CD14-positive monocyte (primary cell): ENCODE data around the gene REEP3. TPM values are rescaled to one million over a fixed set of nuclear protein-coding genes. Genes with fewer than 3 reads are reported as not detected.

Experiments used
- DNase-seq, 3 donors: peaks; one replicate each; pipeline ENCODE4 v3.0.0-alpha.2; 2011 to 2022
- H2AFZ ChIP-seq: 2 replicates; pipeline ENCODE4 v1.6.0; 2012; ENCODE audit warnings: mild to moderate bottlenecking, low read depth, low read length, inconsistent platforms; ENCODE audit not compliant: insufficient read depth, poor library complexity, severe bottlenecking
- H3K27ac ChIP-seq, 2 donors: 1 replicate in 1 of 2; 2 replicates in 1 of 2; pipeline ENCODE4 v1.5.1; 2012 to 2013; ENCODE audit warnings: low read length in 2 of 2, control low read depth in 1 of 2, inconsistent platforms in 1 of 2, low read depth in 1 of 2, mild to moderate bottlenecking in 1 of 2
- H3K27me3 ChIP-seq, 2 donors: one replicate each; pipeline versions ENCODE4 v1.6.0 to v1.6.1; 2011 to 2013; ENCODE audit warnings: low read length in 2 of 2; ENCODE audit not compliant: control insufficient read depth in 2 of 2, insufficient read depth in 2 of 2
- H3K36me3 ChIP-seq, 2 donors: replicated peaks in 1 of 2; 1 replicate in 1 of 2; 2 replicates in 1 of 2; pipeline versions ENCODE4 v1.5.1 to v1.6.1; 2012 to 2013; ENCODE audit warnings: low read length in 2 of 2, control low read depth in 1 of 2, inconsistent platforms in 1 of 2, mild to moderate bottlenecking in 1 of 2; ENCODE audit not compliant: insufficient read depth in 2 of 2, control insufficient read depth in 1 of 2
- H3K4me1 ChIP-seq, 2 donors: 1 replicate in 1 of 2; 2 replicates in 1 of 2; pipeline versions ENCODE4 v1.5.1 to v1.6.1; 2012 to 2013; ENCODE audit warnings: low read length in 2 of 2, control low read depth in 1 of 2, inconsistent platforms in 1 of 2, mild to moderate bottlenecking in 1 of 2, moderate library complexity in 1 of 2; ENCODE audit not compliant: insufficient read depth in 2 of 2, control insufficient read depth in 1 of 2
- H3K4me2 ChIP-seq: replicated peaks from 2 replicates; pipeline ENCODE3; 2012; ENCODE audit warnings: low read length, moderate library complexity, mild to moderate bottlenecking; ENCODE audit not compliant: poor library complexity, severe bottlenecking; ENCODE audit errors: extremely low read depth
- H3K4me3 ChIP-seq, 3 experiments: fragments of 200-600 bp in 1 of 3; sonication (generic) in 1 of 3; replicated peaks in 1 of 3; 1 replicate in 2 of 3; 2 replicates in 1 of 3; pipeline ENCODE4 v1.5.1; 2011 to 2013; ENCODE audit warnings: low read length in 3 of 3, mild to moderate bottlenecking in 3 of 3, control low read depth in 2 of 3, low read depth in 2 of 3, inconsistent platforms in 1 of 3, moderate library complexity in 1 of 3
- H3K79me2 ChIP-seq: 2 replicates; pipeline ENCODE4 v1.6.0; 2012; ENCODE audit warnings: mild to moderate bottlenecking, control low read depth, inconsistent platforms, low read length, moderate library complexity; ENCODE audit not compliant: insufficient read depth
- H3K9ac ChIP-seq: 2 replicates; pipeline ENCODE4 v1.6.0; 2017; ENCODE audit warnings: low read length, mild to moderate bottlenecking; ENCODE audit not compliant: insufficient read depth, poor library complexity, severe bottlenecking
- H3K9me3 ChIP-seq, 2 donors: replicated peaks in 1 of 2; 1 replicate in 1 of 2; 2 replicates in 1 of 2; pipeline versions ENCODE4 v1.5.1 to v1.6.1; 2012 to 2013; ENCODE audit warnings: low read length in 2 of 2, control low read depth in 1 of 2; ENCODE audit not compliant: control insufficient read depth in 1 of 2, insufficient read depth in 1 of 2
- H4K20me1 ChIP-seq: 2 replicates; pipeline ENCODE4 v1.6.0; 2012; ENCODE audit warnings: mild to moderate bottlenecking, low read length, control low read depth, moderate library complexity; ENCODE audit not compliant: insufficient read depth
- H3K27ac Mint-ChIP-seq, 7 donors: one replicate each; pipeline ENCODE4 v1.8.0; 2020; ENCODE audit warnings: mild to moderate bottlenecking in 7 of 7, mixed read lengths in 7 of 7, moderate library complexity in 6 of 7, inconsistent platforms in 2 of 7
- H3K27me3 Mint-ChIP-seq, 3 donors: one replicate each; pipeline ENCODE4 v1.8.0; 2021 to 2022; ENCODE audit warnings: low read depth in 3 of 3, mild to moderate bottlenecking in 3 of 3, mixed read lengths in 3 of 3, moderate library complexity in 3 of 3, inconsistent platforms in 1 of 3
- H3K36me3 Mint-ChIP-seq, 2 donors: one replicate each; pipeline ENCODE4 v1.8.0; 2020; ENCODE audit warnings: mixed read lengths in 2 of 2, inconsistent platforms in 1 of 2, mild to moderate bottlenecking in 1 of 2
- H3K4me1 Mint-ChIP-seq: one replicate; pipeline ENCODE4 v1.8.0; 2020; ENCODE audit warnings: mild to moderate bottlenecking, mixed read lengths
- H3K4me3 Mint-ChIP-seq, 2 donors: one replicate each; pipeline ENCODE4 v1.8.0; 2020; ENCODE audit warnings: mild to moderate bottlenecking in 2 of 2, mixed read lengths in 2 of 2, moderate library complexity in 1 of 2
- H3K9me3 Mint-ChIP-seq, 7 donors: one replicate each; pipeline ENCODE4 v1.8.0; 2020 to 2022; ENCODE audit warnings: mixed read lengths in 7 of 7, mild to moderate bottlenecking in 6 of 7, moderate library complexity in 6 of 7, inconsistent platforms in 2 of 7
- WGBS: methylation state at CpG from one replicate; pipeline ENCODE4 v1.1.5; 2013; ENCODE audit warnings: missing lambda C conversion rate; ENCODE audit not compliant: insufficient coverage; 5-methylcytosine and 5-hydroxymethylcytosine counted together
- intact Hi-C, 2 donors: fragments of 100-400 bp; cut with micrococcal nuclease; formaldehyde crosslinking; loops; one replicate each; pipeline versions ENCODE4 v1.15.0 to v1.15.1; 2023
- polyA plus RNA-seq, 3 donors: library from polyadenylated mRNA; depleted of rRNA in 1 of 3; unstranded in 2 of 3; stranded (reverse) in 1 of 3; fragments of 300-500 nt in 2 of 3; fragments of >200 nt in 1 of 3; fragmentation: Illumina TruSeq in 2 of 3; gene quantifications; 1 replicate in 2 of 3; 2 replicates in 1 of 3; pipeline ENCODE4 v1.2.3, GENCODE V29; 2012 to 2021
- TF ChIP-seq, protein P1 (sequence below): fragments of 200-600 bp; IDR thresholded peaks from one replicate; pipeline ENCODE4 v1.8.0; 2022; ENCODE audit warnings: antibody characterized with exemption, mild to moderate bottlenecking

REEP3 gene
- polyA plus RNA-seq, 3 donors = 9.1 to 17.7 (median 17.7) TPM

DNA sequence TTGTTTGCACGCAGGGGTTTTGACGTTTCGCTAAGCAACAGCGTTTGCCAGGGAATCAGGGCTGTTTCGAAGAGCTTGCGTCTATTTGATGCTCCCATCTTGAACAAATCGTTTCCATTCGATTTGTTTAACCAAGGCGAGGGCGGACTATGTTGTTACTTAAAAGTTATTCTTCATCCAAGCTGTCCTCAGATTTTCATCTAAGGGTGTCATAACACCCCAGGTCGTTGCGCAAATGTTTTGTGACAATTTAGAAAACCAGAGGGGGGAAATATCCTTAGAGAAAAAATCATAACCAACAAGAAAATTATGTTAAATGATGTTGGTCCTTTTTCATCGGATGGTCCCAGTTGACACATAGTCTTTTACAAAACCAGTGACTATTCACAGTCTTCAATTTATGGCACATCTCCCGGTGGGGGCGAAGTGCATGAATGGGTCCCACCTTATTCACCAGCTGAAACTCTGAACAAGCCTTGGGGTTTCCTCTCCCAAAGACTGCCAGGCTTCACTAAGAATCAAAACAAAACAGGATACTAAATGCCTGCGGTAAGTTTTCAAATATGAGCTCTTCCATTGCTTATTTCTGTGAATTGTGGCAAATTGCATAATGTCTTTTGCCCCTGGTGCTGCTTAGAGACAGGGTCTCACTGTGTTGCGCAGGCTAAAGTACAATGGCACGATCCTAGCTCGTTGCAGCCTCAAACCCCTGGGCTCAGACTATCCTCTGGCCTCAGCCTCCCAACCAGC is 109.9 kb downstream of the REEP3 start:
- Histone ChIP-seq H3K9ac (peak overlapping the region; percentile 66), H2AFZ (peak overlapping the region; percentile 77), H3K36me3 (no peaks in the 10 kb centered on the region), H3K9me3 (no peaks in the 10 kb centered on the region), H4K20me1 (no peaks in the 10 kb centered on the region), H3K4me2 (peak overlapping the region; percentile 95), H3K4me3 (peak overlapping the region; percentile 66 to 85 (median 81)), H3K27me3 (no peaks in the 10 kb centered on the region), H3K4me1 (peaks cover 44 to 50% of the 10 kb centered on the region in 2 donors), H3K79me2 (no peaks in the 10 kb centered on the region), H3K27ac (peak overlapping the region; percentile 84 to 86)
- Mint-ChIP-seq H3K4me3 (peak overlapping the region; percentile 95 to 97), H3K27me3 (no peaks in the 10 kb centered on the region), H3K36me3 (no peaks in the 10 kb centered on the region), H3K27ac (peak overlapping the region; percentile 82 to 97 (median 93)), H3K9me3 (no peaks in the 10 kb centered on the region), H3K4me1 (peaks cover 56% of the 10 kb centered on the region)
- WGBS = 25% methylated on average over 9 of the region's 19 CpGs
- TF ChIP-seq, protein P1, sequence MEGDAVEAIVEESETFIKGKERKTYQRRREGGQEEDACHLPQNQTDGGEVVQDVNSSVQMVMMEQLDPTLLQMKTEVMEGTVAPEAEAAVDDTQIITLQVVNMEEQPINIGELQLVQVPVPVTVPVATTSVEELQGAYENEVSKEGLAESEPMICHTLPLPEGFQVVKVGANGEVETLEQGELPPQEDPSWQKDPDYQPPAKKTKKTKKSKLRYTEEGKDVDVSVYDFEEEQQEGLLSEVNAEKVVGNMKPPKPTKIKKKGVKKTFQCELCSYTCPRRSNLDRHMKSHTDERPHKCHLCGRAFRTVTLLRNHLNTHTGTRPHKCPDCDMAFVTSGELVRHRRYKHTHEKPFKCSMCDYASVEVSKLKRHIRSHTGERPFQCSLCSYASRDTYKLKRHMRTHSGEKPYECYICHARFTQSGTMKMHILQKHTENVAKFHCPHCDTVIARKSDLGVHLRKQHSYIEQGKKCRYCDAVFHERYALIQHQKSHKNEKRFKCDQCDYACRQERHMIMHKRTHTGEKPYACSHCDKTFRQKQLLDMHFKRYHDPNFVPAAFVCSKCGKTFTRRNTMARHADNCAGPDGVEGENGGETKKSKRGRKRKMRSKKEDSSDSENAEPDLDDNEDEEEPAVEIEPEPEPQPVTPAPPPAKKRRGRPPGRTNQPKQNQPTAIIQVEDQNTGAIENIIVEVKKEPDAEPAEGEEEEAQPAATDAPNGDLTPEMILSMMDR = no peak
- intact Hi-C loops = loop anchor here in 1 of 2 donors (5.0 to 10.0 kb wide), 2 partner anchors 359 to 456 kb away; no protein-coding TSS in a partner anchor
- no peak for DNase-seq

DNA sequence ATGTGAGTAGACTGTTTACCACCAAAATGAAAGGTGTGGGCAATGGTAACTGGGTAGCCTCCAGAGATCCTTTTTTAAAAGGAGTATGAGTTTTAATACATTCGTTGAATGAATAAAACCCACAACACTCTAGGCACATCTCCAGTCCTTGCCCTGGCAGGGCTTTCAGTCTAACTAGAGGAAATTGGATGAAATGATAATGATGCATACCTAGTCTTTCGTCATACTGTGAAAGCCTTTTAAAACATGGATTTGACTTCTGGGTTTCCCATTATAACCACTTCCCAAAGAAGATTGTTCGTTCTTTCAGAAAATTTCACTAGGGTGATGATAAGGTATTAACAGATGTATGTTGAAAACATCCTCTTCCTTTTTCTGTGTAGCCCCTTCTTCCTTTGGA is 110.8 kb downstream of the REEP3 start:
- Histone ChIP-seq H2AFZ (no peak overlapping the region), H3K9ac (no peak overlapping the region), H3K4me1 (peaks cover 43 to 49% of the 10 kb centered on the region in 2 donors), H3K36me3 (no peaks in the 10 kb centered on the region), H3K9me3 (no peaks in the 10 kb centered on the region), H3K27me3 (no peaks in the 10 kb centered on the region), H3K4me3 (no peak overlapping the region), H4K20me1 (no peaks in the 10 kb centered on the region), H3K27ac (no peak overlapping the region), H3K79me2 (no peaks in the 10 kb centered on the region), H3K4me2 (no peak overlapping the region)
- Mint-ChIP-seq H3K4me3 (no peak overlapping the region), H3K9me3 (no peaks in the 10 kb centered on the region), H3K4me1 (peaks cover 56% of the 10 kb centered on the region), H3K36me3 (no peaks in the 10 kb centered on the region), H3K27me3 (no peaks in the 10 kb centered on the region), H3K27ac (no peak overlapping the region)
- peak in 1 of 3 donors; percentile 26 for DNase-seq
- WGBS = no CpG with 5 or more reads among the region's 3 CpGs
- intact Hi-C loops = loop anchor here in 1 of 2 donors (5.0 to 10.0 kb wide), 2 partner anchors 360 to 457 kb away; no protein-coding TSS in a partner anchor
- TF ChIP-seq, protein P1 = no peak
